Gastrocnemius medialis (tissue), 4 donors: ENCODE results near the gene ARHGAP12.

Experiments
- POLR2A ChIP-seq, 2 donors: fragments of 450-650 bp; IDR thresholded peaks; one replicate each; pipeline ENCODE4 v1.6.1; 2017; ENCODE audit warnings: antibody characterized with exemption in 2 of 2, mild to moderate bottlenecking in 2 of 2, moderate library complexity in 2 of 2
- TF ChIP-seq, protein P1 (sequence below), 5 experiments: fragments of 450-650 bp in 3 of 5; fragments of 200-600 bp in 2 of 5; sonication (generic) in 2 of 5; IDR thresholded peaks in 4 of 5; conservative IDR thresholded peaks in 1 of 5; 1 replicate in 4 of 5; 2 replicates in 1 of 5; pipeline ENCODE4 v1.5.1; 2016 to 2019; ENCODE audit warnings: antibody characterized with exemption in 5 of 5, mild to moderate bottlenecking in 3 of 5, moderate library complexity in 3 of 5

- TF ChIP-seq, protein P1, sequence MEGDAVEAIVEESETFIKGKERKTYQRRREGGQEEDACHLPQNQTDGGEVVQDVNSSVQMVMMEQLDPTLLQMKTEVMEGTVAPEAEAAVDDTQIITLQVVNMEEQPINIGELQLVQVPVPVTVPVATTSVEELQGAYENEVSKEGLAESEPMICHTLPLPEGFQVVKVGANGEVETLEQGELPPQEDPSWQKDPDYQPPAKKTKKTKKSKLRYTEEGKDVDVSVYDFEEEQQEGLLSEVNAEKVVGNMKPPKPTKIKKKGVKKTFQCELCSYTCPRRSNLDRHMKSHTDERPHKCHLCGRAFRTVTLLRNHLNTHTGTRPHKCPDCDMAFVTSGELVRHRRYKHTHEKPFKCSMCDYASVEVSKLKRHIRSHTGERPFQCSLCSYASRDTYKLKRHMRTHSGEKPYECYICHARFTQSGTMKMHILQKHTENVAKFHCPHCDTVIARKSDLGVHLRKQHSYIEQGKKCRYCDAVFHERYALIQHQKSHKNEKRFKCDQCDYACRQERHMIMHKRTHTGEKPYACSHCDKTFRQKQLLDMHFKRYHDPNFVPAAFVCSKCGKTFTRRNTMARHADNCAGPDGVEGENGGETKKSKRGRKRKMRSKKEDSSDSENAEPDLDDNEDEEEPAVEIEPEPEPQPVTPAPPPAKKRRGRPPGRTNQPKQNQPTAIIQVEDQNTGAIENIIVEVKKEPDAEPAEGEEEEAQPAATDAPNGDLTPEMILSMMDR (IDR thresholded peaks at IDR 0.05 in 4 of 5, conservative IDR thresholded peaks at IDR 0.05 in 1 of 5) = no peak
- TF ChIP-seq POLR2A (IDR thresholded peaks at IDR 0.05) = no peak
These were observed 105.3 kb downstream of the ARHGAP12 start for GRCh38 chr10:31823358-31823757.
